PFSK-1 (cell line): ENCODE results near the gene DHDDS.

ENCODE experiments used
- FOXP2 ChIP-seq: optimal IDR thresholded peaks from 2 replicates; pipeline ENCODE3; 2011; ENCODE audit warnings: borderline replicate concordance, control low read depth, inconsistent platforms; ENCODE audit not compliant: insufficient read depth; ENCODE audit errors: extremely low read length, extremely low read depth
- POLR2AphosphoS5 ChIP-seq: IDR thresholded peaks from 2 replicates; pipeline ENCODE4 v1.6.1; 2012; ENCODE audit warnings: low read depth, mild to moderate bottlenecking, control low read depth, low read length, moderate library complexity
- SIN3A ChIP-seq: IDR thresholded peaks from 2 replicates; pipeline ENCODE4 v1.6.1; 2012; ENCODE audit warnings: mild to moderate bottlenecking, low read length, moderate library complexity, borderline replicate concordance; ENCODE audit not compliant: insufficient read depth
- TAF1 ChIP-seq: IDR thresholded peaks from 2 replicates; pipeline ENCODE4 v1.6.1; 2012; ENCODE audit warnings: low read length, control low read depth, borderline replicate concordance; ENCODE audit not compliant: insufficient read depth

- TF ChIP-seq TAF1: no peak
- TF ChIP-seq POLR2AphosphoS5: no peak
- TF ChIP-seq SIN3A: no peak
- no peak for TF ChIP-seq FOXP2
These were observed 37.4 kb downstream of the DHDDS start for GRCh38 chr1:26469558-26469957.
